Choroid plexus epithelial cell (primary cell): ENCODE results near the gene PANK1.

ENCODE experiments used
- DNase-seq: peaks from one replicate; pipeline ENCODE4 v3.0.0-alpha.2; 2010; ENCODE audit warnings: low read depth
- H3K4me3 ChIP-seq: 2 replicates; pipeline ENCODE4 v1.5.1; 2011; ENCODE audit warnings: low read depth, mild to moderate bottlenecking, control low read depth, low read length, moderate library complexity
- CTCF ChIP-seq: conservative IDR thresholded peaks from 2 replicates; pipeline ENCODE4 v1.5.1; 2011; ENCODE audit warnings: low read depth, mild to moderate bottlenecking, control low read depth, inconsistent platforms, low read length, moderate library complexity

Gene PANK1

GRCh38 chr10:89609833-89610346 lies 35.2 kb downstream of the PANK1 start:
- DNase-seq: no peak
- no peak for TF ChIP-seq CTCF
- no peak overlapping the region for H3K4me3 ChIP-seq

GRCh38 chr10:89604200-89604599 lies 40.8 kb downstream of the PANK1 start:
- no peak for TF ChIP-seq CTCF
- no peak overlapping the region for H3K4me3 ChIP-seq
- DNase-seq: no peak

GRCh38 chr10:89602919-89603318 lies 42.1 kb downstream of the PANK1 start:
- no peak overlapping the region for H3K4me3 ChIP-seq
- DNase-seq: no peak
- no peak for TF ChIP-seq CTCF

GRCh38 chr10:89601728-89602361 lies 43.2 kb downstream of the PANK1 start:
- H3K4me3 ChIP-seq: no peak overlapping the region
- DNase-seq: no peak
- TF ChIP-seq CTCF: no peak

- H3K4me3 ChIP-seq: no peak overlapping the region
- no peak for TF ChIP-seq CTCF
- DNase-seq: peak; percentile 50
Observed at GRCh38 chr10:89600041-89600440, 45.0 kb downstream of the PANK1 start.

GRCh38 chr10:89593043-89593442 lies 52.0 kb downstream of the PANK1 start:
- DNase-seq: no peak

More at GRCh38 chr10:89593043-89593442, 52.0 kb downstream of the PANK1 start:
- no peak for TF ChIP-seq CTCF
- no peak overlapping the region for H3K4me3 ChIP-seq
